G401.6 (cell line): ENCODE results near the gene FARSB.
"Not testable (repeated sequence)": the region's sequence is repeated elsewhere in the genome, so short reads cannot be mapped to it uniquely, and the experiment has no call there.

ENCODE experiments used
- FAIRE-seq: peaks from 2 replicates; lab custom pipeline; 2012; peaks lifted over from hg19 to GRCh38; lab: Jason Lieb, UNC

The FARSB gene

DNA sequence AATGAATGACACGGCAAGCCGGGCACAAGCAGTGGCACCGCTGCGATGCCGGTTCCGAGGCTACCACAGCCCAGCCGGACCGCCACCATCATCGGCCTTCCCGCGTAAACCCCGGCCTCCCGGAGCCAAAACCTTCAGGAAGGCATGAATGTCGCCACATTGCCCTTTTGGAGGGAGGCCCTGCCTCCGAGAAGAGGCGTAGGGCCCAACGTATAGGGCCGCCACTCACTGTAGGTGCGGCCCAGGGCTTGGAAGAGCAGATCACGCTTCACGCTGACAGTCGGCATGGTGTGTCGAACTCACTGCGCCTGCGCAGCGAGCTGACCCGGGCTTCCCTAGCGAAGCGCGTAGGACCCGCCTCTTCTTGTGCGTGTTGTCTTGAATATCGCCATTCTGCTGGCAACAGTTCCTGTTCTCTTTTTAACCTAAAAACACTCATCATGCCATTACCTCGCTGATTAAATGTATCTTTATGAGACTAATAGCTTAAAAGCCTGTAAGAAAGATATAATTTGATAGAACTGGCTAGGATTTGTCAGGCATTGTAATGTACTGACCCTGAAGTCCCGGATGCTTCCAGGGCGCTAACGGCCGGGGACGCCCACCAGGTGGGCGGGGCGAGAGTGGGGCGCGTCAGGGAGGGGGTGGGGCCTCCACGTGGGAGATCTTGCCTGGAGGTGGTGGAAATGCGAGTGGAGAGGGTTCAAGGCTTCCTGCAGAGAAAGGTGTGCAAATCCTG is at the start of gene FARSB:
FARSB (minus strand) TSS at position 306 of the 739 bp plus-strand sequence; CDS start at position 287, 19 bp downstream.
- FAIRE-seq = peak; percentile 86

DNA sequence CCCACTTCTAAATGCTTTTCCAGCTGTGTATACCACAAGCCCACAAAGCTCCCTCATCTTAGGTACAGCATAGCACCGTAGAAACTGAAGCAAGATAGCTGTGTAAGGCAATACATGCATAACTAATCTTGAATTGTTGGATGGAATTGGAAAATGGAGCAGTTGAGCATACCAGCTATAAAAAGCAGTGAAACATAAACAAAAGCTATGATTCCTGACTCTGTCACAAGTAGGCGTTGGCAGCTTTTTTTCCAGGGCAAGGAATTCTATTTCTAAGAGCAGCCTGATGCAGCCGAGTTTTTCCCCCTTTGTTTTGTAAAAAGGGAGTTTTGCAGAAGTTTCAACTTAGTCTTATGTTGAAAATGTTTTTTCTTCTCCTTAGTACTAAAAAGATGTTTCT is 48.0 kb upstream of the FARSB start:
- no peak for FAIRE-seq

DNA sequence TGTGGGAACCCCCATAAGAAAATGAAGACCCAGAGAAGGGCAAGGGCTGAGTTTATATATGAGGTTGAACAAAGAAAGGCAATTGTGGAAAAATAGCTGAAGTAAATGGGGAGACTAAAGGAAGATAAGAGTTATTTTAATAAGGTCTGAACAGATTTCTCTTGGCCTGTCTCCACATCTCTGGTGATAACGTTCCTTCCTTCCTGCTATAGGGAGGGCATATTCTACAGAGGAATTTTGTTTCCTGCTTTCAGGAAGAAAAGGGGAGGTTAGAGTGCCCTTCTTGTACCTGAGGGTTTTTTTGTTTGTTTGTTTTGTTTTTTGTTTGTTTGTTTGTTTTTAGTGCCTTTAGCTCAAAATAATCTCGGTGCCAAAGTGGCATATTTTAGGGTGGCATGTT is 47.2 kb upstream of the FARSB start:
- no peak for FAIRE-seq

DNA sequence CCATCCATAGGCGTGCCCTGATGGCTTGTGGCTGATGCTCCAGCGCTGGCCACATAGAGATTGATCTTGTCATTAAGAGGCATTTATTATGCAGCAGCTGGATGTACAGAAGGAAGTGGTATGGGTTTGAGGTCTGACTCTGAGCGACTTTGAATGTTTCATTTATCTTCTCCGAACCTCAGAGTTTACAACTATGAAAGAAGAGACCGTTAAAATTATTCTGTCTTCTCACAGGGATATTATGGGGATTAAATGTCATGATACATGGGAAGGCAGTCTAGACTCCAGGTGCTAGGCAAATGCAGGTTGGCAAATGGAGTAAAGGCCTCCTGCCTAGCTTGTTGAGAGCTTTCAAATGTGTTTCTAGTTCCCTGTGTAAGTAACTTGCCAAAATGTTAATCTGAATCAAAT is 45.8 kb upstream of the FARSB start:
- no peak for FAIRE-seq

DNA sequence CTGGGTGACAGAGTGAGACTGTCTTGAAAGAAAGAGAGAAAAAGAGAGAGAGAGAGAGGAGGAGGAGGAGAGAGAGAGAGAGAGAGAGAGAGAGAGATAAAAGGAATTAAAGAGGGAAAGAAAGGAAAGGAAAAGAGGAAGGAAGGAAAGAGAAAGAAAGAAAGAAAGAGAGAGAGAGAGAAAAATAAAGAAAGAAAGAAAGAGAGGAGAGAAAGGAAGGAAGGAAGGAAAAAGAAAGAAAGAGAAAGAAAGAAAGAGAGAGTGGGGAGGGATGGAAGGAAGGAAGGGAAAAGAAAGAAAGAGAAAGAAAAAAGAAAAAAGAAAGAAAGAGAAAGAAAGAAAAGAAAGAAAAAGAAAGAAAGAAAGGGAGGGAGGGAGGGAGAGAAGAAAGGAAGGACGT is 45.3 kb upstream of the FARSB start:
- no peak for FAIRE-seq

DNA sequence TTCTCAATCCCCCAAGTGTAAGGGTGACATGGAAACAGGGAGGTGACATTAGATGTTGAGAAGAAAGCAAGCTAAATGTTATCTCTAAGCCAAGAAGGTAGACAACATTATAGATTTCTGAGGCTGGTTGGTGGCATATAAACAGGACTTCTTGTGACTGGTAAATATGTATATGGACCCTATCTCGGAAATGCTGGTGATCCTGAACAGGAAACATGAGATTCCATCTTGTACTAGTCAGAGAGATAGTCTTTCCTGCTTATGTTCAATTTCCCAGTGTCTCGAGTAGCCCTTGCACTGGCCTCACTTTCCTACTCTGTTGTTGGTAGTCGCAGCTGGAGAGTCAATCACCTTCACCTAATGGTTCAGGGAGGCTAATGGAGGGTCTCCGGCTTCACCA is 42.4 kb upstream of the FARSB start:
- no peak for FAIRE-seq

DNA sequence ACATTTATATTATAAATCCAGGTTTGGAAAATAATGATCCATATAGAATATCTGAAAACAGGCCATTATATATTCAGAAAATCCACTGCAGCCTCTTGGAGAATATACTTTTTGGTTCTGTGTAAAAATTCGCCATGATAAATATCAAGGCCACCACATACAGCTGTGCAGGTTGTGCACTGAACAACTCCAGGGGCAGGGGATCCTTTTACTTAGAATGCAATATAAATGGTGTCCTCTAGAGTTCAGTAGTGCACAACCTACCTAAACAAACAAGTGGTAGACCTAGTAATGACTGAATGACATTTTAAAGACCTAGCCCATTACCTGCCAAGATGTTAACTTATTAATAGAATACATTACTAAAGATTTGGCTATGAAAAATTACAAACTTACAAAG is 37.9 kb upstream of the FARSB start:
- peak; percentile 63 for FAIRE-seq

DNA sequence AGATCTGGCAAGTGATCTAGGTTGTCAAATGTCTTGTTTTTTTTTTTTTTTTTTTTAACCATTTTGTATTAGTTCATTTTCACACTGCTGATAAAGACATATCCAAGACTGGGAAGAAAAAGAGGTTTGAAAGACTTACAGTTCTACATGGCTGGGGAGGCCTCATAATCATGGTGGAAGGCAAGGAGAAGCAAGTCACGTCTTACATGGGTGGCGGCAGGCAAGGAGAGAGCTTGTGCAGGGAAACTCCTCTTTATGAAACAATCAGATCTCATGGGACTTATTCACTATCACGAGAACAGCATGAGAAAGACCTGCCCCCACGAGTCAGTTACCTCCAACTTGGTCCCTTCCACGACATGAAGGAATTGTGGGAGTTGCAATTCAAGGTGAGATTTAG is 37.5 kb upstream of the FARSB start:
- FAIRE-seq = not testable (repeated sequence)

DNA sequence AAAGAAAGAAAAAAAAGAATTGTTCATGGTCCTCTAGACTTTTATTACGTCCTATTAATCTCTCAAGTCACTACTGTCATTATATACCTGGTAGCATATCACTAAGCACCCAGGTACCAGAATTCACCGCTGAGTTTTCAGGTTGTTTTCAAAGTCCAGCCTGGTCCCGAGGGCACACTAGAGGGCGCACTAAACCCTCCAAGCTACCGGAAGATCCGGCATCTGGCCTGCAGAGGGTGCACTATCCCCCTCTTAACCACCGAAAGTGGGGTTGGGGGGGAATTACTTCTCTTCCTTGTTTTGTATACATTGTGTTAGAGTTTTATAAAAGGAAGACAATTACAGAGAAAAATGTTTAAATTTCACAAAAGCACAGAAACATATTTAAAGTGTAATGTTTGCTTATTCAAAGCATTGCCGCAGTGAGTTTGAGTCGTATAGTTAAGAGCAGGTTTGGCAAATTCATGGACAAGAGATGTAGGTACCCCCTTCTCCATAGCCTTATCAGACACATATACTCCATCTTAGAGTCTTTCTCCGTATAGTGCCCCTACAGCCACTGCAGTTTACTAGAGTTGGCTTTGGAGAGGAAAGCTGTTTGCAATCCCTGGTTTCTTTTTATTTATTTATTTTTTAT is 34.8 kb upstream of the FARSB start:
- peak; percentile 87 for FAIRE-seq

DNA sequence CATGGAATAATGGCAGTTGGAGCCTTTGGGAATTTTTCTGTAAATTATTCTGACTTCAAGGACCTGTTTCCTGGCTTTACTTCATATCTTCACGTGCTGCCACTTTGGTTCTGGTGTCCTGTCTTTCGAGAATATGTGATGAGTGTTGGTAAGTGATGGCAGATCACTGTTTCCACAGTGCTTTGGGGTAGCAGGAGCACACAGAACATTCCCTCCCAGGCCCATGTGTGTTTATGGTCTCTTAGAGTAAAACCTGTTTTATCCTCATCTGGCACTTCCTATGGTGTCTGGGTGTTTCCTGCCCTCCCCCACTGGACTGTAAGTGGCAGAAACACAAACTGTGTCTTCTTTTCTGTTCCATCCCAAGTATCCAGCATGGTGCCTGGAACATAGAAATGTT is 33.4 kb upstream of the FARSB start:
- no peak for FAIRE-seq

DNA sequence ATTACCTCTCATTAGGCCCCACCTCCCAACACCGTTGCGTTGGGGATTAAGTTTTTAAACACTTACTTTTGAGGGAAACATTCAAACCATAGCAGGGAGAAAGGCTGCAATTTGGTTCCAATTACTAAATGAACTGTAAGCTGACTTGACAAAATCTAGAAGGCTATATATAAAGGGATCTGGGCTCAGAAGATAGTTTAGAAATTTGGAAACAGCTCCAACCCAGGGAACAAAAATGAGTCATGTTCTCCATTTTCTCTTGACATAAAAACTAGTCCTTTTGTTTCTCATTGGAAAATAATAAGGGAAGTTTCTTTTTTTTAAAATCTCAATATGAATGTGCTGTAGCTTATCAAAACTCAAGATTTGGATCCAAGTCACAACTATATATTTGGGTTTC is 33.0 kb upstream of the FARSB start:
- no peak for FAIRE-seq

DNA sequence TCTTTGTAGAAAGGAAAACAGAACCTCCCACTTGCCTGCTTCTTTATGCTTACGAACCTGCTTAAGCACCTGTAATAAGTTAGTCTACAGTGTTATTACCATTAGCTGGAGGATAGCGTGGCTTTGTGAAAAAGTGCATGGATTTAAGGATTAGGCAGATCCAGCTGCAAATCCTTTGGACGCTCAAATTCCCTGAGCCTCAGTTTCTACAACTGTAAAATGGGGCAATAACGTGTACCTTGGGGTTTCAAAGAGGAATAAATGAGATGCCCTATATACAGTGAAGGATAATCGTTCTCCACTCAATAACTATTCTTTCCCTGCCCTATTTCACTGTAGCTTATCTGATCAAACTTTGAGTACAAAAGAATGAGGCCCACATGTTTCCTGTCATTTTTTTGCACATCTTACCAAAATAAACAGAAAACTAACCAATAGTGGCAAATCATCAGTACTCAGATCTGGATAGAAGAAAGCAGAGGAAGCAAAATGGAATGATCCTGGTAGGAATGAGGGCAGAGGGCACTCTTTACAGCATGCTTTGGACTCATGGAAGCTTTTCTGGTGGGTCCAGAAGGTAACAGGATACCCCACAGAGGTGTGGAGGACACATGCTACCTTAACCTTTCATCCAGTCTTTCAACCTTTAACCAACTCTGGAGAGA is 30.3 kb upstream of the FARSB start:
- no peak for FAIRE-seq

DNA sequence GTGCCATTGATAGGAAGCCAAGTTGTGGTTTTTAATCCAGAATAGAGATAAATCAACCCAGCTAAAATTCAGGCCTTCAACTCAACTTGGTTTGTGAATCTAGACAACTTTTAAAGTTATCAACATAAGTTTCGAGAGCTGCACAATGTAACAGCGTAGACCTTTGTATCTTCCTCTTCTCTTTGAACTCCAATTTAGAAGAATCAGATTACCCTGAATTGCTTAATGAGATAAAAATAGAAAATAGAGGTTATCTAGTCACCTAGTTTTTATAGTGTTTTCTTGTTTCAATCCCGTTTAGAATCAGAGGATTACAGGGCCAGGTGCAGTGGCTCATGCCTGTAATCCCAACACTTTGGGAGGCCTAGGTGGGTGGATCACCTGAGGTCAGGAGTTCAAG is 27.9 kb upstream of the FARSB start:
- FAIRE-seq = no peak

DNA sequence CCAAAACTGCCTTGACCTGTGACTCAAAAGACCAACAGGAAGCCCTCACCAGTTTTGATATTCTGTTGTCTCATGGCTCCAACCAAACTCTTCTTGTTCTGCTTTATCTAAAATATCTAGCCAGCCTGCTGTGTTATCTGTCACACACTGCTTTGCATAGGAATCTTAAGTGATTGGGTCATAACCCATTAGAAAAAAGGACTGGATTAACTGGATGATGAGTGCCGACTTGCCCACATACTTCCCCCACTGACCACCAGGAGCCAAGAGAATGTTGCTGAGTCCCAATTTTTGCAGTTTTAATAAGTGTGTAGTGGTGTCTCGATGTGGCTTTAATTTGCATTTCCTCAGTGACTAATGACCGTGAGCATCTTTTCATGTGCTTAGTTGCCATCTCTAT is 22.1 kb upstream of the FARSB start:
- no peak for FAIRE-seq

DNA sequence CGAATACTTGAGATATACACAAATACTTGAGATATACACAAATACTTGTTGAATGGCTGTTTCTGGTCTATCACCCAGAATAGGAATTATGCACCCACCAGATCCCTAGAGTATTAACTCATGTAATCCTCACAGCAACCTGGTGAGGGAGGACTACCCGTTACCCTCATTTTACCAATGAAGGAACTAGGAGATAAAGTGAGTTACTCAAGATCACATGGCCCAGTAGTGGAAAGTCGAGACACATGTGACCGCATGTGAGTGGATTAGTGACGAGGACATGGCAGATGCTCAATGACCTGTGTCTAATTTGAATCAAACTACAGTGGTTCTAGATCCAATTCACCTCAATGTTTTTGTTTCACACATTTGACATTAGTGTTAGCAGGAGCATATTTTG is 18.0 kb upstream of the FARSB start:
- no peak for FAIRE-seq

DNA sequence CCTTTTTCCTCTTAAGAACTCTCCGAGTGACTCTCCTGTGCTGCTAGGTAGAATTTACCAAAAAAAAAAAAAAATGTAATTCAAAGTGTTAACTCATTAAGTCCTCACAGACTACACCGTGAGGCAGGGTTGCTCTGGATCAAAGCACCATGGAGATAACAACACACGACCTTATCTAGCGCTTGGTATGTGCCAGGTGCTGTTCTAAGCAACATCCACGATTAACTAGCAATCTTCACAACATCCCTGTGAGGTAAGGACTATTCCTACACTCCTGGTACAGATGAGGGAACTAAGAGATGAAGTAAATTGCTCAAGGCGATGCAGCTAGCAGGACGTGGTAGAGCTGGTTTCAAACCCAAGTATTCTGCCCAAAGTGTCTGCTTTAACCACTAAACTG is 17.4 kb upstream of the FARSB start:
- FAIRE-seq = no peak

DNA sequence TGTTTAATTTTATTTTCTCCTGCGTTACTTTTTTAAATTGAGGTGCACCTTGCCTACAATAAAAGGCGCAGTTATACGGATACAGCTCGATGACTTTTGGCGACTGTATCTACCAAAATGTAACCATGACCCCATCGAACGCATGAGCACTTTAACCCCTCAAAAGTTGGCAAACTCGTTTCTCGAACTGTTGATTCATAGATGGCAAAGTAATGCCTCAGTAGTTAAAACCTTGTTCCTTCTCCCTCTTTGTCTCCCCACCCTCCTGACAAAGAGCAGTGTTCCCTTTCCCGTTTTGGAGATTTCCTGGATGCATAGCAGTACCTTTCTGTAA is 16.1 kb upstream of the FARSB start:
- FAIRE-seq = no peak

DNA sequence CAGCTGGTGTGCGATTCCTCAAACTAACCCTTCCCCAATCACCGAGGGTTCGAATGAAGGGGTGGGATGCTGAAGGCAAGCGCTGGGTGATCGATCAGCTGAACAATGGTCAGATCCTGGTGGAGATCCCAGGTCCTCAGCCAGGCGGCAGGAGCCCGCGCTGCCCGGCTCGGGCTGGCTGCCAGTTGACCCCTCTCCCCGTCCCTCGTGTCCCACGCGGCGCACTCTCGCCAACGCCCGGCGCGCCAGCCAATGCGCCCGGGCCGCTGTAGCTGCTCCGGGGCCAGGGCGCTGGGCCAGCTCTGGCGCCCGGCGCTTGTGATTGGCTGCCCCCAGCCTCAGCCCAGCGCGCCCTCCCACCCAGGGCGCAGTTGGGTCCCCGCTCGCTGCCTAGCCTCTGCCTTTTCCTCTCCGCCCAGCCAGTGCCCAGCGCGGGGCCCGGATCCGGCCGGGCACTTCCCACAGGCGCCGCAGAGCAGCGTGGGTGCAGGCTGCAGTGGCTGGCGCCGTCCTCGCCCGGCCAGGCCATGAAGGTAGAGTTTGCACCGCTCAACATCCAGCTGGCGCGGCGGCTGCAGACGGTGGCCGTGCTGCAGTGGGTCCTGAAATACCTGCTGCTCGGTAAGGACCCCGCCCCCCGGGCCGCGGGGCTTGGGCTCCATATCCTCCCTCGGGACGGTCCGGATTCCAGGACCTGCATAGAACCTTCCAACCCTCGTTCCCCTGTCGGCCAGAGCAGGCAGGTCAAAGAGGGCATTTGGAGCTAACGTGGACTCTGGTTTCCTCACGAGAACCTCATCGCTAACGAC is 15.6 kb upstream of the FARSB start, which contains the start of gene MOGAT1:
MOGAT1 (plus strand) TSS at position 400 of the 809 bp plus-strand sequence; CDS start at position 528, 128 bp downstream.
- no peak for FAIRE-seq

DNA sequence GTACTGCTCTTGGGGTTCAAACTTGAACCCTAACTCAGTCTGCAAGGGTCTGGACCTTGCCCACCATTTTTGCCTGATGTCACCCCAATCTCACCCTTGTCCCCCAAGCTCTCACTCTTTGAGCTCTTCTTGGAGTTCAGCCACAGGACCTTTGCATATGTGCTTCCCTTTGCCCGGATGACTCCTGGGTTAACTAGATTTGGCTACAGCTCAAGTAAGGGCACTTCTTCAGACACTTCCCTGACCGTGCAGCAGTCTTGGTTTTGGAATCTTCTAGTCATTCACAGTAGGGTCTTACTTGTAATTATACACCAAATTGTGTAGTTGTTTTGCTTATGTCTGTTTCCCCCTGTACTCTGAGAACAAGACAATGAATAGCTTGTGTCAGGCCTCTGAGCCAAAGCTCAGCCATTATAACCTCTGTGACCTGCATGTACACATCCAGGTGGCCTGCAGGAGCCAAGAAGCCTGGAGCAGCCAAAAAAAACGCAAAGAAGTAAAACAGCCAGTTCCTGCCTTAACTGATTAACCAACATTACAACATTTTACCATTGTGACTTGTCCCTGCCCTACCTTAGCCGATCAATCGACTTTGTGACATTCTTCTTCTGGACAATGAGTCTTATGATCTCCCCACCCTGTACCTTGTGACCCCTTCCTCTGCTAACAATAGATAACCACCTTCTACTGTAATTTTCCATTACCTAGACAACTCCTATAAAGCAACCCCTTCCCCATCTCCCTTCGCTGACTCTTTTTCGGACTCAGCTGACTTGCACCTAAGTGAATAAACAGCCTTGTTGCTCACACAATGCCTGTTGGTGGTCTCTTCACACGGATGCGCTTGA is 14.5 kb upstream of the FARSB start:
- FAIRE-seq = no peak

DNA sequence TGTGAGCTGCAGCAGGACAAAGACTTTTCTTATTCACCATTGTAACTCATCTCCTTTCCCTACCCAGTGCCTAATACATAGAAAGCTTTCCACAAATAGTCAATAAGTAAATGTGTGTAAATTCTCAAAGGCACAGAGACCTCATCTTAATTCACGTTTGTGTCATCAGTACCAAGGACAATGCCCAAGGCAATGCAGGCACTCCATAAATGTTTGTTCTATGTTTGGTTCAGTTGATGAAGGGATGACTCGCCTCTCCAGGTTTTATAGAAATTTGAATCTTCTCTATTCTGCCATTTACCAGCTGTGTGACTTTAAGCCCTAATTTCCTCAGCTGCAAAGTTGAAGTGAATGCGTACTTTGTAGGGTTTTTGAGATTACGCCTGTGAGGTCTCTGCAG is 13.5 kb upstream of the FARSB start:
- no peak for FAIRE-seq

DNA sequence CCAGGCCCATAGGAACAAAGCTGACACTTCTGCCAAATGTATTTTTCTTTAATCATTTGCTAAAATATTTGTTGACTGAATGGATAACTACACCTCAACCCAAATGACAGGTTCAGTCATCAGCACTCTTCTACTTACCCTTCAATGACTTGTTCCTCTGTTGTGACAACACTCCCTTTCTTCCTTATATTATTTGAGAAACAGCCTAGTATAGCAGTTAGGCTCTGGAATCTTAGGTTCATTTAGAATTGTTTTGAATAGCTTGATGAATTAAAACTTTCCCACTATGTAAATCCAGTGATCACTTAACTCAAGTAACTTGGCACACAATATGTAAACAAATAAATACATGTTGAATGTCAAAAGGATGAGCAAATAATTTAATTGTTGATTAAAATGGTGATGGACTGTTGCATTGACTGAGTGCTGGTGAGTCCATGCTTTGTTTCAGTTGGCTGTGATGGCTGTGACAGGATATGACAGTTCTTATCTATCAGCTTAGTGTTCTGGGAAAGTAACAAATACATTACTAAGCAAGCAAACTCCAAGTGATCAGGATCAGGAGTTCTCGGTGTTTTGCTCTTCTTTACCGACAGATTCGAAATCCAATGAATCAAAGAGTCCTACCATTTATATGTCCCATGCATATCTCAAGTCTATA is 12.7 kb upstream of the FARSB start:
- no peak for FAIRE-seq
